ENCODE results near the gene DGCR6.
"Not testable (repeated sequence)": the region's sequence is repeated elsewhere in the genome, so short reads cannot be mapped to it uniquely, and the experiment has no call there.

GRCh38 chr22:18911535-18911934, 5.4 kb downstream of the DGCR6 start:
- not testable (repeated sequence) for TF ChIP-seq CTCF (conservative IDR thresholded peaks at IDR 0.05; ENCODE audit: low read depth, low read length); EZH2 (IDR thresholded peaks at IDR 0.05; ENCODE audit: borderline replicate concordance, low read depth, low read length, poor library complexity, severe bottlenecking)
